OCI-LY3 (cell line): ENCODE results near the gene ADA.

Experiments
- H2AFZ ChIP-seq: fragments of 200-600, 300-600 bp; shearing (Covaris generic); 2 replicates; pipeline ENCODE4 v1.6.0; 2014; ENCODE audit warnings: antibody characterized with exemption, low read depth, low read length
- H3K27ac ChIP-seq: fragments of 200-600, 300-600 bp; sonication (generic); 2 replicates; pipeline ENCODE4 v1.5.1; 2014; ENCODE audit warnings: mild to moderate bottlenecking, low read length, moderate library complexity, mixed read lengths
- H3K27me3 ChIP-seq: fragments of 200-600, 300-600 bp; sonication (generic); 2 replicates; pipeline ENCODE4 v1.6.1; 2014; ENCODE audit warnings: low read depth, low read length, mixed read lengths
- H3K36me3 ChIP-seq: fragments of 200-600, 300-600 bp; sonication (generic); replicated peaks from 2 replicates; pipeline ENCODE3; 2014; ENCODE audit warnings: low read depth, low read length, mixed read lengths
- H3K4me1 ChIP-seq: fragments of 300-600, 200-600 bp; sonication (generic); 2 replicates; pipeline ENCODE4 v1.6.1; 2014; ENCODE audit warnings: low read length, mixed read lengths
- H3K4me2 ChIP-seq: fragments of 200-600, 300-600 bp; sonication (generic); 2 replicates; pipeline ENCODE4 v1.6.1; 2014; ENCODE audit warnings: low read length, mixed read lengths
- H3K4me3 ChIP-seq: fragments of 300-600, 200-600 bp; sonication (generic); 2 replicates; pipeline ENCODE4 v1.5.1; 2014; ENCODE audit warnings: antibody characterized with exemption, mild to moderate bottlenecking, low read length, moderate library complexity
- H3K79me2 ChIP-seq: fragments of 300-600, 200-600 bp; shearing (Covaris generic); 2 replicates; pipeline ENCODE4 v1.6.1; 2014; ENCODE audit warnings: mild to moderate bottlenecking, low read length, mixed read lengths
- H3K9ac ChIP-seq: fragments of 300-600, 200-600 bp; shearing (Covaris generic); 2 replicates; pipeline ENCODE4 v1.6.0; 2014; ENCODE audit warnings: mild to moderate bottlenecking, low read length, moderate library complexity
- H3K9me3 ChIP-seq: fragments of 200-600, 300-600 bp; shearing (Covaris generic); 2 replicates; pipeline ENCODE4 v1.6.1; 2014; ENCODE audit warnings: low read length, mixed read lengths; ENCODE audit not compliant: insufficient read depth
- H4K20me1 ChIP-seq: fragments of 200-600, 300-600 bp; sonication (generic); 2 replicates; pipeline ENCODE4 v1.6.1; 2016; ENCODE audit warnings: low read length, mixed read lengths; ENCODE audit not compliant: insufficient read depth
- CTCF ChIP-seq: fragments of 200-600, 300-600 bp; sonication (generic); IDR thresholded peaks from 2 replicates; pipeline ENCODE4 v1.5.1; 2014; ENCODE audit warnings: antibody characterized with exemption, low read length, low read depth
- EZH2phosphoT487 ChIP-seq: fragments of 200-600 bp; shearing (Covaris generic); IDR thresholded peaks from 2 replicates; pipeline ENCODE4 v1.6.1; 2018; ENCODE audit warnings: antibody characterized with exemption, mixed run types, low read depth

ADA gene

GRCh38 chr20:44601801-44602204 lies 49.7 kb downstream of the ADA start:
- Histone ChIP-seq H3K4me3 (no peak overlapping the region), H2AFZ (no peak overlapping the region), H3K79me2 (peaks cover 100% of the 10 kb centered on the region), H3K27me3 (no peaks in the 10 kb centered on the region), H3K9ac (no peak overlapping the region), H3K27ac (peak overlapping the region; percentile 42), H3K36me3 (peaks cover 91% of the 10 kb centered on the region), H3K4me1 (peaks cover 50% of the 10 kb centered on the region), H3K4me2 (0 out of 2 replicates have a peak overlapping the region, but pooled peaks have one; percentile 2), H3K9me3 (no peaks in the 10 kb centered on the region), H4K20me1 (peaks cover 100% of the 10 kb centered on the region)
- TF ChIP-seq EZH2phosphoT487 (no peak), CTCF (no peak)

GRCh38 chr20:44601236-44601671 lies 50.2 kb downstream of the ADA start:
- TF ChIP-seq CTCF = no peak
- no peak for TF ChIP-seq EZH2phosphoT487
- Histone ChIP-seq H3K4me3 (no peak overlapping the region), H4K20me1 (peaks cover 100% of the 10 kb centered on the region), H3K4me2 (peak overlapping the region; percentile 2; the same call in 1 of the 2 replicates), H3K4me1 (peaks cover 55% of the 10 kb centered on the region), H3K9me3 (no peaks in the 10 kb centered on the region), H3K79me2 (peaks cover 100% of the 10 kb centered on the region), H3K27me3 (no peaks in the 10 kb centered on the region), H3K36me3 (peaks cover 92% of the 10 kb centered on the region), H3K27ac (peak overlapping the region; percentile 42), H3K9ac (no peak overlapping the region), H2AFZ (no peak overlapping the region)

GRCh38 chr20:44600758-44601201 lies 50.7 kb downstream of the ADA start:
- Histone ChIP-seq H3K27me3 (no peaks in the 10 kb centered on the region), H3K27ac (peak overlapping the region; percentile 42), H3K9ac (no peak overlapping the region), H3K4me1 (peaks cover 60% of the 10 kb centered on the region), H3K36me3 (peaks cover 91% of the 10 kb centered on the region), H2AFZ (no peak overlapping the region), H3K79me2 (peaks cover 100% of the 10 kb centered on the region), H3K9me3 (no peaks in the 10 kb centered on the region), H3K4me2 (peak overlapping the region; percentile 2; the same call in 1 of the 2 replicates), H4K20me1 (peaks cover 99% of the 10 kb centered on the region), H3K4me3 (no peak overlapping the region)
- no peak for TF ChIP-seq CTCF
- TF ChIP-seq EZH2phosphoT487 = no peak

- H3K36me3 ChIP-seq = peaks cover 86% of the 10 kb centered on the region
- peak overlapping the region; percentile 13 for H3K27ac ChIP-seq
- H3K4me2 ChIP-seq = no peak overlapping the region
- TF ChIP-seq EZH2phosphoT487 (no peak), CTCF (no peak)
- H3K9ac ChIP-seq = no peak overlapping the region
- H2AFZ ChIP-seq = no peak overlapping the region
- no peak overlapping the region for H3K4me3 ChIP-seq
- H3K79me2 ChIP-seq = peaks cover 100% of the 10 kb centered on the region
- H4K20me1 ChIP-seq = peaks cover 99% of the 10 kb centered on the region
- H3K27me3 ChIP-seq = no peaks in the 10 kb centered on the region
- no peaks in the 10 kb centered on the region for H3K9me3 ChIP-seq
- H3K4me1 ChIP-seq = peaks cover 60% of the 10 kb centered on the region
Observed at GRCh38 chr20:44600301-44600700, 51.2 kb downstream of the ADA start.
